ENCODE measurements around the gene ZNF546.

ZNF546 gene

GRCh38 chr19:40070058-40070457 is 73.2 kb downstream of the ZNF546 start:
- H3K27me3 ChIP-seq (ENCODE audit: control insufficient read depth, insufficient read depth, low read length): no peaks in the 10 kb centered on the region
- no peaks in the 10 kb centered on the region for H3K4me1 ChIP-seq (ENCODE audit: control insufficient read depth, insufficient read depth, low read length)
- no peak overlapping the region for H3K9ac ChIP-seq (ENCODE audit: low read depth, low read length)
- H3K4me3 ChIP-seq (ENCODE audit: low read depth, low read length): no peak overlapping the region
- peaks cover 13% of the 10 kb centered on the region for H3K9me3 ChIP-seq (ENCODE audit: control insufficient read depth, insufficient read depth, low read length)
- peaks cover 12% of the 10 kb centered on the region for H3K36me3 ChIP-seq (ENCODE audit: control insufficient read depth, insufficient read depth, low read length)
